Thyroid gland (tissue), 4 donors: ENCODE data around the gene PDZRN3. TPM values are rescaled to one million over a fixed set of nuclear protein-coding genes. Genes with fewer than 3 reads are reported as not detected.

Experiments
- DNase-seq, 2 donors: peaks; one replicate each; pipeline ENCODE4 v3.0.0-alpha.2; 2019
- H3K27ac ChIP-seq, 3 donors: fragments of 200-600 bp; sonication (generic); 1 replicate in 2 of 3; 2 replicates in 1 of 3; pipeline ENCODE4 v1.5.1; 2016 to 2019; ENCODE audit warnings: mild to moderate bottlenecking in 1 of 3, moderate library complexity in 1 of 3
- H3K27me3 ChIP-seq: fragments of 200-600 bp; sonication (generic); one replicate; pipeline ENCODE4 v1.5.1; 2019
- H3K36me3 ChIP-seq, 2 donors: fragments of 200-600 bp; sonication (generic); one replicate each; pipeline ENCODE4 v1.5.1; 2016 to 2019
- H3K4me1 ChIP-seq, 2 donors: fragments of 200-600 bp; sonication (generic); one replicate each; pipeline ENCODE4 v1.5.1; 2017 to 2019
- H3K4me3 ChIP-seq, 3 donors: fragments of 200-600 bp; sonication (generic); replicated peaks in 1 of 3; 1 replicate in 2 of 3; 2 replicates in 1 of 3; pipeline ENCODE4 v1.5.1; 2016; ENCODE audit warnings: mild to moderate bottlenecking in 1 of 3
- H3K9me3 ChIP-seq: fragments of 200-600 bp; sonication (generic); one replicate; pipeline ENCODE4 v1.5.1; 2017
- CTCF ChIP-seq, 6 experiments: fragments of 200-600 bp in 3 of 6; fragments of 450-650 bp in 3 of 6; sonication (generic) in 3 of 6; IDR thresholded peaks; one replicate each; pipeline ENCODE4 v1.5.1; 2016 to 2019; ENCODE audit warnings: antibody characterized with exemption in 6 of 6, mild to moderate bottlenecking in 2 of 6, inconsistent platforms in 1 of 6, moderate library complexity in 1 of 6
- POLR2A ChIP-seq, 2 donors: fragments of 450-650 bp; IDR thresholded peaks; one replicate each; pipeline ENCODE4 v1.6.1; 2017; ENCODE audit warnings: antibody characterized with exemption in 2 of 2, mild to moderate bottlenecking in 2 of 2, moderate library complexity in 1 of 2
- WGBS, 2 donors: methylation state at CpG; one replicate each; pipeline ENCODE4 v1.1.5; 2017; 5-methylcytosine and 5-hydroxymethylcytosine counted together
- intact Hi-C: fragments of 100-400 bp; cut with DNase I; formaldehyde crosslinking; loops from one replicate; pipeline ENCODE4 v1.15.1; 2023
- total RNA-seq, 4 donors: library from RNA; depleted of rRNA; stranded (reverse); fragments of >200 nt; gene quantifications; one replicate each; pipeline ENCODE4 v1.2.3, GENCODE V29; 2016

PDZRN3 gene
- total RNA-seq, 4 donors from 2014 or later: 4.4 to 8.3 (median 6.0) TPM

- intact Hi-C loops: no loop called here
- Histone ChIP-seq H3K4me3 (no peak overlapping the region), H3K9me3 (no peaks in the 10 kb centered on the region), H3K36me3 (no peaks in the 10 kb centered on the region), H3K27me3 (no peaks in the 10 kb centered on the region), H3K4me1 (no peaks in the 10 kb centered on the region), H3K27ac (no peak overlapping the region)
- no peak for DNase-seq
- no peak for TF ChIP-seq POLR2A (IDR thresholded peaks at IDR 0.05)
- no peak for TF ChIP-seq CTCF (IDR thresholded peaks at IDR 0.05)
- 42 to 49% methylated on average over 4 of the region's 4 CpGs for WGBS, 2 donors
Observed at GRCh38 chr3:73552700-73553099, 72.0 kb downstream of the PDZRN3 start.

- TF ChIP-seq POLR2A (IDR thresholded peaks at IDR 0.05): no peak
- TF ChIP-seq CTCF (IDR thresholded peaks at IDR 0.05): no peak
- H3K36me3 ChIP-seq: no peaks in the 10 kb centered on the region
- H3K4me3 ChIP-seq: no peak overlapping the region
- H3K27ac ChIP-seq: no peak overlapping the region
- WGBS, 2 donors: 55 to 64% methylated on average over 7 of the region's 7 CpGs
- H3K27me3 ChIP-seq: no peaks in the 10 kb centered on the region
- intact Hi-C loops: no loop called here
- no peak for DNase-seq
- no peaks in the 10 kb centered on the region for H3K4me1 ChIP-seq
- H3K9me3 ChIP-seq: no peaks in the 10 kb centered on the region
Observed at GRCh38 chr3:73550032-73550431, 74.7 kb downstream of the PDZRN3 start.

GRCh38 chr3:73549051-73549600 lies 75.6 kb downstream of the PDZRN3 start:
- no peaks in the 10 kb centered on the region for H3K27me3 ChIP-seq
- no peak for DNase-seq
- H3K9me3 ChIP-seq: no peaks in the 10 kb centered on the region
- TF ChIP-seq POLR2A (IDR thresholded peaks at IDR 0.05) (no peak), CTCF (IDR thresholded peaks at IDR 0.05) (no peak)
- WGBS, 2 donors: 91% methylated on average over 9 of the region's 9 CpGs
- no peak overlapping the region for H3K27ac ChIP-seq
- intact Hi-C loops: no loop called here
- H3K4me3 ChIP-seq: no peak overlapping the region
- H3K4me1 ChIP-seq: no peaks in the 10 kb centered on the region
- no peaks in the 10 kb centered on the region for H3K36me3 ChIP-seq

- TF ChIP-seq POLR2A (IDR thresholded peaks at IDR 0.05) (no peak), CTCF (IDR thresholded peaks at IDR 0.05) (no peak)
- Histone ChIP-seq H3K9me3 (no peaks in the 10 kb centered on the region), H3K27ac (no peak overlapping the region), H3K4me3 (no peak overlapping the region), H3K36me3 (no peaks in the 10 kb centered on the region), H3K4me1 (no peaks in the 10 kb centered on the region), H3K27me3 (no peaks in the 10 kb centered on the region)
- intact Hi-C loops: no loop called here
- WGBS, 2 donors: 84% methylated on average over 3 of the region's 3 CpGs
- no peak for DNase-seq
Observed at GRCh38 chr3:73548436-73548835, 76.3 kb downstream of the PDZRN3 start.

GRCh38 chr3:73547427-73548248 lies 77.1 kb downstream of the PDZRN3 start:
- Histone ChIP-seq H3K27ac (no peak overlapping the region), H3K27me3 (no peaks in the 10 kb centered on the region), H3K4me3 (no peak overlapping the region), H3K36me3 (no peaks in the 10 kb centered on the region), H3K4me1 (no peaks in the 10 kb centered on the region), H3K9me3 (no peaks in the 10 kb centered on the region)
- TF ChIP-seq POLR2A (IDR thresholded peaks at IDR 0.05) (no peak), CTCF (IDR thresholded peaks at IDR 0.05) (no peak)
- 75 to 76% methylated on average over 11 of the region's 11 CpGs for WGBS, 2 donors
- DNase-seq: no peak
- intact Hi-C loops: no loop called here
